ENCODE results near the gene YPEL3.

YPEL3 gene, protein sequence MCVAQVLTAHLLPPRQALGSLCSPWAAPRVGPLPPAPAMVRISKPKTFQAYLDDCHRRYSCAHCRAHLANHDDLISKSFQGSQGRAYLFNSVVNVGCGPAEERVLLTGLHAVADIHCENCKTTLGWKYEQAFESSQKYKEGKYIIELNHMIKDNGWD

DNA sequence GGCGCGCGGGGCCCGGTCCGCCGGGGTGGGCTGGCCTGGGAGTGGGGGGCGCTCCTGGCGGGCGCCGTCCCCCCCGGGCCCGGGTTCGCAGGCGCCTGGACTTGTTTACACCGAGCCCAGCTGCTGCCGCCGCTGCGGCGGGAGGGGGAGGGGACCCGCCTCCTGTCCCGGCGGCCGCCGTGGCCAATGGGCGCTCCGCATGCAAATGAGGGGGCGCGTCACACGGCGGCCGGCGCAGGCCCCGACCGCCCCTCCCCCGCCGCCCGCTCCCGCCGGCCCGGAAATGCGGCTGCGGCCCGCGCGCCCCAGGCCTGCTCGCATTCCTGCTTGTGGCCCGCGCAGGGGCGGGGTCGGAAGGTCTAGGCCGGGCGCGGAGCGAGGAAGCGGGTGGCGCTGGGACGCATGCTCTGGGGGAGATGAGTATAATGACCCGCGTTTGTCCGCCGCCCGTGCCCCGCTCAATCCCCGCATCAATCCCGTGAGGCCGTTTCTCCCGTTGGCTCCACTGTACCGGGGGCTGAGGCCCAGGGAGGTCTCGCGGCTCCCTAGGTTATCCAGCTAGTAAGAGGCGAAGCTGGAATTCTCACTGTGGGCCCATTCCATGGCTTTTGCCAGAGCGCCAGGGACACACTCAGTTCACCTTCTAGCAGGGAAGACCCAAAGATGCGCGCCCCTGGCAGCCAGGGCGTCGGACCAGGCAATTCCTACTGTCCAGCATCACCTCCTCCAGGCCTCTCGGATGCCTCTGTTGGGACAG lies at the start of gene YPEL3:
TSS of gene YPEL3 (minus strand) at position 109 of the 757 bp plus-strand sequence. CDS start 731 bp downstream, outside the sequence.
- TF ChIP-seq GATA2 (IDR thresholded peaks at IDR 0.05; ENCODE audit: low read depth, low read length): no peak
- no peak for TF ChIP-seq GATA3 (IDR thresholded peaks at IDR 0.05; ENCODE audit: low read depth, low read length)

DNA sequence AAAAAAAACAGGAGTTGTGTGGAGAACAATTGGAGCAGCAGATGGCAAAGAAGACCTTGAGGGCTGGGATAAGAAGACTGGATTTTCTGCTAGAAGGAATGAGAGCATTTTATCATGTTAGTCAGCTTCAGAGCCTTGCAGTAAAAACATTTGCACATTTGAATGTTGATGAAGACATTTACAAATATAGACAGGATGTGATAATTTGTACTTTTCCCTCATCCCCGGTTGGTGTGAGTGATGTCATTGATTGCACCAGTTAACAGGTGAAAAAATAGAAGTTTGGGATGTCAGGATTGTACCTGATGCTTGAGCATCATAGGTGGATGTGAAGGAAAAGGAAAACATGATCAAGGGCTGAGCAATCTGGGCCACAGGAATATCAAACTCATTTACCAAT lies 49.6 kb upstream of the YPEL3 start:
- TF ChIP-seq GATA3 (IDR thresholded peaks at IDR 0.05; ENCODE audit: low read depth, low read length): no peak
- no peak for TF ChIP-seq GATA2 (IDR thresholded peaks at IDR 0.05; ENCODE audit: low read depth, low read length)

DNA sequence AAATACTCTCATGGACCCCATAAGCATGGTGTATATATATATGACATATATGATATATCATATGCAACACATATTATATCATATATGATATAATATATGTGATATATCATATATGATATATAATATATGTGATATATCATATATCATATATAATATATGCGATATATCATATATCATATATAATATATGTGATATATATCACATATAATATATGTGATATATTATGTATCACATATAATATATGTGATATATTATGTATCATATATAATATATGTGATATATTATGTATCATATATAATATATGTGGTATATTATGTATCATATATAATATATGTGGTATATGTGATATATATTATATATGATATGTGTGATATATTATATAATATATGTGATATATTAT lies 48.9 kb upstream of the YPEL3 start:
- TF ChIP-seq GATA3 (IDR thresholded peaks at IDR 0.05; ENCODE audit: low read depth, low read length) (no peak), GATA2 (IDR thresholded peaks at IDR 0.05; ENCODE audit: low read depth, low read length) (no peak)

DNA sequence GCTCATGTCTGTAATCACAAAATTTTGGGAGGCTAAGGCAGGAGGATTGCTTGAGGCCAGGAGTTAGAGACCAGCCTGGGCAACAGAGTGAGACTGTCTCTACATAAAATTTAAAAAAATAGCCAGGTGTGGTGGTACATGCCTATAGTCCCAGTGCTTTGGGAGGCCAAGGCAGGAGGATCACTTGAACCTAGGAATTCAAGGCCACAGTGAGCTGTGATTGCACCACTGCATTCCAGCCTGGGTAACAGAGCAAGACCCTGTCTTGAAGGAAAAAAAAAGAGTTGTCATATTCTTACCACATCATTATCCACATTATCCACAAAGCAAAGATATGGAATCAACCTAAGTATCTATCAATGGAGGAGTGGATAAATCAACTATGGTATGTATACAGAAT lies 48.0 kb upstream of the YPEL3 start:
- no peak for TF ChIP-seq GATA3 (IDR thresholded peaks at IDR 0.05; ENCODE audit: low read depth, low read length)

DNA sequence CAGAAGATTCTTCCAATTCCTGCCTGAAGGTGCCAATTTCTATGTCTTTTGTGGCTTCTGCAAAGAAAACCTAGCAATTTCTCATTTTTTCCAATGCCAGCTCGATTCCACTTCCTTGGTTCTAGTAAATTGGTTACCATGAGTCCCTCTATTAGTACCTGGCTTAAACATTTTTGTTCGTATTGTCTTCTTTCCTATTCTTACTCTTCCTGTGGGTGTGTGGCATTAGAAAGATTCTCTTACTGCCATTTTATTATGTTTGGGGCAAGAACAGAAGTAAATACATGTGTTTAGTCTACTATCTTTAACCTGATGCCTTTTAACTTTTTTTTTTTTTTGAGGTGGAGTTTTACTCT lies 47.3 kb upstream of the YPEL3 start:
- TF ChIP-seq GATA3 (IDR thresholded peaks at IDR 0.05; ENCODE audit: low read depth, low read length) (no peak), GATA2 (IDR thresholded peaks at IDR 0.05; ENCODE audit: low read depth, low read length) (no peak)

DNA sequence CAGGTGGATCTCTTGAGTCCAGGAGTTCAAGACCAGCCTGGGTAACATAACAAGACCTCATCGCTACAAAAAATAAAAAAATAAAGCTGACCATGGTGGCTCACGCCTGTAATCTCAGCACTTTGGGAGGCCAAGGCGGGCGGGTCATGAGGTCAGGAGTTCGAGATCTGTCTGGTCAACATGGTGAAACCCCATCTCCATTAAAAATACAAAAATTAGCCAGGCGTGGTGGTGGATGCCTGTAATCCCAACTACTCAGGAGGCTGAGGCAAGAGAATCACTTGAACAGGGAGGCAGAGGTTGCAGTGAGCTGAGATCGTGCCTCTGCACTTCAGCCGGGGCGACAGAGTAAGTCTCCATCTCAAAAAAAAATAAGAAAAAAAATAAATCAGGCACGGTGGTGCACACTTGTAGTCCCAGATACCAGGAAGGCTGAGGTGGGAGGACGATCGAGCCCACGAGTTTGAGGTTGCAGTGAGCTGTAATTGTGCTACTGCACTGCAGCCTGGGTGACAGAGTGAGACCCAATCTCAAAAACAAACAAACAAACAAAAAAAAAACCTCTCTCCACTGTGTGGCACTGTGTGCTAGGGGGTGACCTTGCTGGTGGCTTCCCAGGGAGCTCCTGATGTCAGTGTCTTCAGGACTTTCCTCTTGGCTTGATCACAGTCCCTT lies 46.8 kb upstream of the YPEL3 start:
- TF ChIP-seq GATA3 (IDR thresholded peaks at IDR 0.05; ENCODE audit: low read depth, low read length): no peak
- TF ChIP-seq GATA2 (IDR thresholded peaks at IDR 0.05; ENCODE audit: low read depth, low read length): no peak

DNA sequence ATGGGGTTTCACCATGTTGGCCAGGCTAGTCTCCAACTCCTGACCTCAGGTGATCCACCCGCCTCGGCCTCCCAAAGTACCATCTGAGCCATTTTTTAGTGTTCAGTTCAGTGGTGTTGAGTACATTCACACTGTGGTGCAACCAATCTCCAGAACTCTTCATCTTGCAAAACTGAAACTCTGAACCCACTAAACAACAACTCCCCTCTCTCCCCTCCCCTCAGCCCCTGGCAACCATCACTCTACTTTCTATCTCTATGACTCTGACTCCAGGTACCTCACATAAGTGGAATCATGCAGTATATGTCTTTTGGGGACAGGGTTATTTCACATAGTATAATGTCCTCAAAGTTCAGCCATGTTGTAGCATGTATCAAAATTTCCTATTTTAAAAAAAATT lies 45.7 kb upstream of the YPEL3 start:
- TF ChIP-seq GATA3 (IDR thresholded peaks at IDR 0.05; ENCODE audit: low read depth, low read length) (no peak), GATA2 (IDR thresholded peaks at IDR 0.05; ENCODE audit: low read depth, low read length) (no peak)

DNA sequence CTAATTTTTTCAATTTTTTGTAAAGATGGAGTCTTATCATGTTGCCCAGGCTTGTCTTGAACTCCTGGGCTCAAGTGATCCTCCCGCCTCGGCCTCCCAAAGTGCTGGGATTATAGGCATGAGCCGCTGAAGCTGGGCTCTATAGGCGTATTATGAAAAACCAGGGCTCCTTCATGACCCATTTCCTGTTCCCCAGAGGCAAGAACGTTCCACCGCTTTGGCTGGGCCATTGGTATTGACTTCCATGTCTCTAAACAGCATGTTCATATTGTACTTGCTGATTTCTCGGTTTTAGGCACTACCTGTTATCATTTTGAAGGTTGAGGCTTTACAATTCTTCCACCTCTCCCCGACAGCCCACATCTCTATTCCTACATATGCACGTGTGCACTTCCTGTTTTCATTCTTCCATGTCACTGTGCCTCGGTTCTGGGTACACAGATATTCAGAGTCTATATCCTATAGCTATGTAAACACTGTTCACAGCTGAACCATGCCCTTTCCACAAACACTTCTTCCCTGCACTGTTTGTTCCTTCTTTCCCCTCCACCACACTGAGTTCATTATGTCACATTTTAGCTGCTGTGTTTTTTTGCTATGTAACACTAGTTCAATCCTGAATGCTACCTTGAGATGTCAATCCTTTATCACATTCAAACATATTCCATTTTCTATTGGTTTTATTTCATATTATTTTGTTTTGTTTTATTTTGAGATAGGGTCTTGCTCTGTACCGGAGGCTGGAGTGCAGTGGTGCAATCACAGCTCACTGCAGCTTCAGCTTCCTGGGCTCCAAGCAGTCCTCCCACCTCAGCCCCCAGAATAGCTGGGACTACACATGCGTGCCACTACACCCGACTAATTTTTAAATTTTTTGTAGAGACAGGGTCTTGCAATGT lies 43.8 kb upstream of the YPEL3 start:
- TF ChIP-seq GATA2 (IDR thresholded peaks at IDR 0.05; ENCODE audit: low read depth, low read length): no peak
- TF ChIP-seq GATA3 (IDR thresholded peaks at IDR 0.05; ENCODE audit: low read depth, low read length): no peak

DNA sequence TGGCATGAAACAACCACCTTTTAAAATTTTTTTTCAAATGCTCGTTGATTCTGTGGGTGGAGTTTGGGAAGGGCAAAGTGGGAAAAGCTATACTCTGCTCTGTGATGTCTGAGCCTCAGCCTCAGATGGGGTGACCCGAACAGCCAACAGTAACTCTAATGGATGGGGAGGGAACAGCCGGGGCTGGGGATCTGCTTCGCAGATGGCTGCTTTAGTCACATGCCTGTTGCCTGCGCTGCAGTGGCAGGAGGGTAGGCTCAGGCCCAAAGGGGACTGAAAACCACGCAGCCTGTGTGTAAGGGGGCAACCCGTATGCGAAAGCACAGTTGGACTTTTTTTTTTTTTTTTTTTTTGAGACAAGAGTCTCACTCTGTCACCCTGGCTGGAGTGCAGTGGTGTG lies 41.9 kb upstream of the YPEL3 start:
- TF ChIP-seq GATA2 (IDR thresholded peaks at IDR 0.05; ENCODE audit: low read depth, low read length) (no peak), GATA3 (IDR thresholded peaks at IDR 0.05; ENCODE audit: low read depth, low read length) (no peak)

DNA sequence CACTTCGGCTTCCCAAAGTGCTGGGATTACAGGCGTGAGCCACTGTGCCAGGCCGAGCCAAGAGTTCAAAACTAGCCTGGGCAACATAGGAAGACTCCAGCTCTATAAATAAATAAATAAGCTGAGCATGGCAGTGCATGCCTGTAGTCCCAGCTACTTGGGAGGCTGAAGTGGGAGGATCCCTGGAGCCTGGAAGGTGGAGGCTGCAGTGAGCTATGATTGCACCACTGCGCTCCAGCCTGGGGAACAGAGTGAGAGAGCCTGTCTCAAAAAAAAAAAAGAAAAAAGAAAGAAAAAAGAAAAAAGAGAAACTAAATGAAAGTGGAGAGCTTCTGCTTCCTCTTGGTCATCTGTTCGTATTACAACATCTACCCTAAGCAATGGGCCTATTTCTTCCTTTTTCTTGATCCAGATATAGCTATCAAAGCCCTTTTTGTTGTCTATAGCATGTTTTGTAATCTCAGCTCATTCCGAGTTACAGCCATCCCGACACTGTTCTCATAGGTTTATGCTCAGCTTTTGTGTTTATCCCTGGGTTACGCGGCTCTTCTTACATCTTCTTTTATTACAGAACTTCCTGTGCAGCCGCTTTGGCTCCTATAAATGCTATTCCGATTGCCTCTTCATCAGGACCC lies 41.1 kb upstream of the YPEL3 start:
- no peak for TF ChIP-seq GATA2 (IDR thresholded peaks at IDR 0.05; ENCODE audit: low read depth, low read length)
- TF ChIP-seq GATA3 (IDR thresholded peaks at IDR 0.05; ENCODE audit: low read depth, low read length): no peak

DNA sequence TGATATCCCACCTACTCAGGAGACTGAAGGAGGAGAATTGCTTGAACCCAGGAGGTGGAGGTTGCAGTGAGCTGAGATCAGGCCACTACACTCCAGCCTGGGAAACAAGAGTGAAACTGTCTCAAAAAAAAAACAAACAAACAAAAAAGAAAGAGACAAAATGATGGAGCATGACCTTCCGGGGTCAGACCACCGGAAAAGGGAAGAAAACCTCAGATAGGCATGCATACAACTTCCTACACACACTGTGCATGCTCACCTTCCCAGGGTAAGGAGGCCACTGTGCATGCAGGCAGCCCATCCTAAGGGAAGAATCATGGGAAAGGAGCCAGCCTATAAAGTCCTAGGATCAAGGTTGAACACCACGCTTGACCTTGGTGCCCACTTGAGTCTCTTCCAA lies 36.6 kb upstream of the YPEL3 start:
- TF ChIP-seq GATA2 (IDR thresholded peaks at IDR 0.05; ENCODE audit: low read depth, low read length) (no peak), GATA3 (IDR thresholded peaks at IDR 0.05; ENCODE audit: low read depth, low read length) (no peak)

DNA sequence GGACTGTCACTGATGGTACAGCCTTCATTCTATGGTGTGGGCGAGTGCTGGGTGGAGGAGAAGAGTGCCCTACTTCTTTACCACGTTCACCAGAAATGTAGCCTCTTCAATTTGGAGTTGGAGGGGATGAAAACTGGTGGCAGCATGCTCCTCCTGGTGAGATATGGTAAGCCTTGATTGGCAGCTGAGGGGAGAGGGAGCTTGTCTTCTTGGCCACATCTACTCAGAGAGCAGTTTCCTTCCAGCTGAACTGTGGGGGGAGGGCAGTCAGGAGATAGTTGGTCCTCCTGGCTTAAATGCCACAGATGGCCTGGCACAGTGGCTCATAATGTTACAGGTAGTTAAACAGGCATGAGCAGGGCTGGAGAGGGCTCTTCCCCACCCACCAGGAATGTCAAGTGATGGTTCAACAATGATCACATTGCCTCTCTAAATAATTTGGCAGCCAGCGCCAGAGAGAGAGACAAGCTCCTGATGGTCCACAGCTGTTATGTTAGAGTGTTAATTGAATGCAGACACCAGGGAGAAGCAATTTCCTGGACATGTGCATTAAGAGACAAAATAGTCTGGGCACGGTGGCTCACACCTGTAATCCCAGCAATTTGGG lies 36.0 kb upstream of the YPEL3 start:
- TF ChIP-seq GATA3 (IDR thresholded peaks at IDR 0.05; ENCODE audit: low read depth, low read length) (no peak), GATA2 (IDR thresholded peaks at IDR 0.05; ENCODE audit: low read depth, low read length) (no peak)

DNA sequence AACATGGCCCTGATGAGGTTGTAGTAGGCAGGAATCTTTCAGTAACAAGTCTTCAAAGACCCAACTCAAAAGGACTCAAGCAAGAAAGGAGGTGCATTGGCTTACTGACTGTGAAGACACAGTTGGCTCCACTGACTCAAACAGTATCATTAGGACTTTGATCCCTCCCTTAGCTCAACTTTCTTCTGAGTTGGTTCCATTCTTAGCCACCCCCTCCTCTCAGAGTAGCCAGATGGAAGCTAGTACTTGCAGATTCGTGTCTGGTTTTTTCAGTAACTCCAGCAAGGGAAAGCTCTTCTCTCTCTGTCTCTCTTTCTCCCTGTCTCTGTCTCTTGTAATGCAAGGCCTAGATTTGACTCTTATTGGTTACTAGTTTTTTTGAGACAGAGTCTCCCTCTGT lies 32.0 kb upstream of the YPEL3 start:
- TF ChIP-seq GATA3 (IDR thresholded peaks at IDR 0.05; ENCODE audit: low read depth, low read length) (no peak), GATA2 (IDR thresholded peaks at IDR 0.05; ENCODE audit: low read depth, low read length) (no peak)

Measured in SH-SY5Y (cell line).